Endothelial cell of umbilical vein (primary cell): Measurements from ENCODE around the gene USP2. TPM values are rescaled to one million over a fixed set of nuclear protein-coding genes. Genes with fewer than 3 reads are reported as not detected.

Source experiments
- BruUV-seq: library from RNA; stranded (reverse); fragments of 400-500 nt; replicated peaks from 2 replicates; lab custom pipeline; 2021; lab: Mats Ljungman, UMichigan
- CTCF ChIA-PET: fragments of 300-600, 350-600 bp; sonication (Branson Sonifier 250); formaldehyde crosslinking; loops from one replicate; lab custom pipeline; 2021; ENCODE audit warnings: antibody characterized with exemption, inconsistent platforms; lab: Charles Lee
- POLR2A ChIA-PET: fragments of 300-600, 350-600 bp; sonication (Branson Sonifier 250); formaldehyde crosslinking; loops from one replicate; lab custom pipeline; 2021; ENCODE audit warnings: antibody characterized with exemption, inconsistent platforms; lab: Charles Lee
- DNase-seq: peaks from one replicate; pipeline ENCODE4 v3.0.0-alpha.2; 2011; ENCODE audit warnings: low read depth, low spot score
- FAIRE-seq: peaks from 2 replicates; lab custom pipeline; 2011; peaks lifted over from hg19 to GRCh38; lab: Jason Lieb, UNC
- H2AFZ ChIP-seq: 2 replicates; pipeline ENCODE4 v1.6.0; 2012; ENCODE audit warnings: low read depth, low read length, control low read depth, inconsistent platforms
- H3K27ac ChIP-seq: 2 replicates; pipeline ENCODE4 v1.5.1; 2011; ENCODE audit warnings: low read depth, mild to moderate bottlenecking, control low read depth, low read length, moderate library complexity; ENCODE audit not compliant: insufficient read depth
- H3K27me3 ChIP-seq, 2 experiments: 2 replicates each; pipeline versions ENCODE4 v1.6.0 to v1.6.1; 2011; ENCODE audit warnings: low read length in 2 of 2, mixed read lengths in 1 of 2; ENCODE audit not compliant: control insufficient read depth in 2 of 2, insufficient read depth in 2 of 2
- H3K36me3 ChIP-seq, 2 experiments: 2 replicates in 1 of 2; 3 replicates in 1 of 2; pipeline ENCODE4 v1.5.1; 2011; ENCODE audit warnings: low read length in 2 of 2, mild to moderate bottlenecking in 1 of 2, moderate library complexity in 1 of 2; ENCODE audit not compliant: control insufficient read depth in 2 of 2, insufficient read depth in 2 of 2; ENCODE audit errors: extremely low read depth in 1 of 2
- H3K4me1 ChIP-seq: 3 replicates; pipeline ENCODE4 v1.5.1; 2011; ENCODE audit warnings: mild to moderate bottlenecking, low read length; ENCODE audit not compliant: control insufficient read depth, insufficient read depth; ENCODE audit errors: extremely low read depth
- H3K4me2 ChIP-seq: 2 replicates; pipeline ENCODE4 v1.6.1; 2011; ENCODE audit warnings: low read length, control low read depth, mixed read lengths; ENCODE audit not compliant: insufficient read depth
- H3K4me3 ChIP-seq, 3 experiments: fragments of 200-600 bp in 1 of 3; sonication (generic), shearing (Covaris generic) in 1 of 3; replicated peaks in 1 of 3; 2 replicates each; pipeline ENCODE4 v1.5.1; 2011 to 2016; ENCODE audit warnings: control low read depth in 3 of 3, low read length in 3 of 3, mild to moderate bottlenecking in 2 of 3, inconsistent platforms in 1 of 3, low read depth in 1 of 3, moderate library complexity in 1 of 3; ENCODE audit not compliant: insufficient read depth in 1 of 3
- H3K79me2 ChIP-seq: 2 replicates; pipeline ENCODE4 v1.6.0; 2012; ENCODE audit warnings: low read length, inconsistent platforms; ENCODE audit not compliant: control insufficient read depth, insufficient read depth
- H3K9ac ChIP-seq: replicated peaks from 2 replicates; pipeline ENCODE3; 2011; ENCODE audit warnings: low read length, control low read depth; ENCODE audit not compliant: insufficient read depth; ENCODE audit errors: extremely low read depth
- H3K9me1 ChIP-seq: replicated peaks from 3 replicates; pipeline ENCODE4 v1.6.0; 2011; ENCODE audit warnings: mild to moderate bottlenecking, low read length; ENCODE audit not compliant: control insufficient read depth, insufficient read depth; ENCODE audit errors: extremely low read depth
- H3K9me3 ChIP-seq: replicated peaks from 2 replicates; pipeline ENCODE4 v1.5.1; 2012; ENCODE audit warnings: low read length, inconsistent platforms; ENCODE audit not compliant: control insufficient read depth, insufficient read depth
- H4K20me1 ChIP-seq: replicated peaks from 2 replicates; pipeline ENCODE3; 2011; ENCODE audit warnings: mild to moderate bottlenecking, low read length; ENCODE audit not compliant: control insufficient read depth, insufficient read depth; ENCODE audit errors: extremely low read depth
- EZH2 ChIP-seq: IDR thresholded peaks from 2 replicates; pipeline ENCODE4 v1.6.1; 2012; ENCODE audit warnings: borderline replicate concordance, low read depth, mild to moderate bottlenecking, moderate library complexity, low read length, inconsistent platforms; ENCODE audit not compliant: severe bottlenecking
- GATA2 ChIP-seq: IDR thresholded peaks from 2 replicates; pipeline ENCODE4 v1.7.0; 2011; ENCODE audit warnings: low read depth, mild to moderate bottlenecking, moderate library complexity, mixed read lengths, low read length; ENCODE audit not compliant: insufficient read length, insufficient read depth
- MAX ChIP-seq: IDR thresholded peaks from 2 replicates; pipeline ENCODE4 v1.6.1; 2011; ENCODE audit not compliant: insufficient read depth, insufficient read length
- MYC ChIP-seq: IDR thresholded peaks from one replicate; pipeline ENCODE4 v1.6.1; 2011; ENCODE audit warnings: mild to moderate bottlenecking, low read depth, low read length
- POLR2A ChIP-seq: IDR thresholded peaks from 2 replicates; pipeline ENCODE4 v1.6.1; 2012; ENCODE audit warnings: low read depth, mild to moderate bottlenecking, control low read depth, low read length
- POLR2AphosphoS5 ChIP-seq: IDR thresholded peaks from 2 replicates; pipeline ENCODE4 v1.6.1; 2012; ENCODE audit warnings: low read depth, mild to moderate bottlenecking, control low read depth, low read length, moderate library complexity; ENCODE audit not compliant: insufficient read depth
- dilution Hi-C: fragments of 300-500 bp; cut with MboI; formaldehyde crosslinking; loops from one replicate; pipeline ENCODE4 v1.15.0; 2019; ENCODE audit warnings: low sequenced_read_pairs; ENCODE audit not compliant: extremely low pct_ligation_motif_present
- intact Hi-C: fragments of 100-400 bp; cut with micrococcal nuclease; formaldehyde crosslinking; loops from one replicate; pipeline ENCODE4 v1.10.0; 2022
- polyA plus RNA-seq, 4 experiments: library from polyadenylated mRNA; depleted of rRNA in 3 of 4; stranded (reverse) in 3 of 4; unstranded in 1 of 4; fragments of >200 nt; gene quantifications; 2 replicates each; pipeline versions ENCODE4 v1.2.1 to v1.2.3, GENCODE V29; 2011 to 2012; ENCODE audit warnings: missing spikeins in 1 of 4
- total RNA-seq: library from RNA; stranded (reverse); gene quantifications from 2 replicates; pipeline ENCODE4 v1.2.3, GENCODE V29; 2021
- TF ChIP-seq, protein P1 (sequence below), 2 donors: IDR thresholded peaks; 1 replicate in 1 of 2; 2 replicates in 1 of 2; pipeline ENCODE4 v1.5.1; 2011; ENCODE audit warnings: low read length in 2 of 2, mild to moderate bottlenecking in 2 of 2, moderate library complexity in 2 of 2, control low read depth in 1 of 2, inconsistent platforms in 1 of 2, low read depth in 1 of 2; ENCODE audit not compliant: insufficient read depth in 1 of 2; ENCODE audit errors: extremely low read depth in 1 of 2

Gene USP2
- total and polyA plus RNA-seq, 2 donors (not counting 3 experiments of a cell fraction or from before 2014, with no cell fraction given), result 0.21 to 1.2 TPM

- peak; percentile 26 for FAIRE-seq
- intact Hi-C loops, result no loop called here
- Histone ChIP-seq H3K9ac (peak overlapping the region; percentile 4), H3K4me2 (peak overlapping the region; percentile 5), H3K9me1 (no peaks in the 10 kb centered on the region), H3K27me3 (no peaks in the 10 kb centered on the region), H3K27ac (peak overlapping the region; percentile 13), H2AFZ (peak overlapping the region; percentile 33), H3K9me3 (no peaks in the 10 kb centered on the region), H3K79me2 (peaks cover 3% of the 10 kb centered on the region), H3K4me1 (peaks cover 51% of the 10 kb centered on the region), H3K36me3 (no peaks in the 10 kb centered on the region), H3K4me3 (no peak overlapping the region), H4K20me1 (no peaks in the 10 kb centered on the region)
- TF ChIP-seq EZH2, result no peak
- no peak for TF ChIP-seq MAX
- no peak for TF ChIP-seq POLR2AphosphoS5
- TF ChIP-seq GATA2, result no peak
- no peak for TF ChIP-seq MYC
- no peak for TF ChIP-seq POLR2A
- TF ChIP-seq, protein P1, sequence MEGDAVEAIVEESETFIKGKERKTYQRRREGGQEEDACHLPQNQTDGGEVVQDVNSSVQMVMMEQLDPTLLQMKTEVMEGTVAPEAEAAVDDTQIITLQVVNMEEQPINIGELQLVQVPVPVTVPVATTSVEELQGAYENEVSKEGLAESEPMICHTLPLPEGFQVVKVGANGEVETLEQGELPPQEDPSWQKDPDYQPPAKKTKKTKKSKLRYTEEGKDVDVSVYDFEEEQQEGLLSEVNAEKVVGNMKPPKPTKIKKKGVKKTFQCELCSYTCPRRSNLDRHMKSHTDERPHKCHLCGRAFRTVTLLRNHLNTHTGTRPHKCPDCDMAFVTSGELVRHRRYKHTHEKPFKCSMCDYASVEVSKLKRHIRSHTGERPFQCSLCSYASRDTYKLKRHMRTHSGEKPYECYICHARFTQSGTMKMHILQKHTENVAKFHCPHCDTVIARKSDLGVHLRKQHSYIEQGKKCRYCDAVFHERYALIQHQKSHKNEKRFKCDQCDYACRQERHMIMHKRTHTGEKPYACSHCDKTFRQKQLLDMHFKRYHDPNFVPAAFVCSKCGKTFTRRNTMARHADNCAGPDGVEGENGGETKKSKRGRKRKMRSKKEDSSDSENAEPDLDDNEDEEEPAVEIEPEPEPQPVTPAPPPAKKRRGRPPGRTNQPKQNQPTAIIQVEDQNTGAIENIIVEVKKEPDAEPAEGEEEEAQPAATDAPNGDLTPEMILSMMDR (IDR thresholded peaks at IDR 0.05; ENCODE audit: extremely low read depth in 1 of 2, insufficient read depth in 1 of 2, low read depth in 1 of 2, low read length in 2 of 2), result no peak
- peak; percentile 31 for DNase-seq
- dilution Hi-C loops, result no loop called here
- POLR2A ChIA-PET, result no interaction called here
- CTCF ChIA-PET, result interaction anchor here (0.9 to 15.9 kb wide), 17 partner anchors 10 to 257 kb away, joined by 3 to 301 read pairs (median 4); partner anchors contain the start of genes ABCG4, C1QTNF5, CBL and DPAGT1
- BruUV-seq, result no TSS peak
Measured at GRCh38 chr11:119322360-119322739, 59.1 kb downstream of the USP2 start.
